BLaER1 treated with 17β-estradiol and CSF1 and Interleukin-3, amounts not matched to agents 10 nM and 100 nM (cell line): Measurements from ENCODE around the gene NOTCH4.

Experiments used
- H3K27ac ChIP-seq, 11 experiments: shearing (Covaris generic); formaldehyde crosslinking; 2 replicates each; pipeline ENCODE4 v1.8.1; 2022
- H3K27me3 ChIP-seq, 11 experiments: shearing (Covaris generic); formaldehyde crosslinking; 2 replicates each; pipeline ENCODE4 v1.8.1; 2022
- H3K36me3 ChIP-seq, 11 experiments: shearing (Covaris generic); formaldehyde crosslinking; 2 replicates each; pipeline ENCODE4 v1.8.1; 2022
- H3K4me1 ChIP-seq, 10 experiments: shearing (Covaris generic); formaldehyde crosslinking; 2 replicates each; pipeline ENCODE4 v1.8.1; 2022
- H3K4me2 ChIP-seq, 11 experiments: shearing (Covaris generic); formaldehyde crosslinking; 2 replicates each; pipeline ENCODE4 v1.8.1; 2022
- H3K4me3 ChIP-seq, 10 experiments: shearing (Covaris generic); formaldehyde crosslinking; 2 replicates each; pipeline ENCODE4 v1.8.1; 2022
- H3K9ac ChIP-seq, 11 experiments: shearing (Covaris generic); formaldehyde crosslinking; 2 replicates each; pipeline ENCODE4 v1.8.1; 2022
- H3K9me3 ChIP-seq, 11 experiments: shearing (Covaris generic); formaldehyde crosslinking; replicated peaks in 1 of 11; 2 replicates each; pipeline ENCODE4 v1.8.1; 2022
- H4K20me1 ChIP-seq, 11 experiments: shearing (Covaris generic); formaldehyde crosslinking; 2 replicates each; pipeline ENCODE4 v1.8.1; 2022
- Cebpa-rat ChIP-seq, 11 experiments: shearing (Covaris generic); IDR thresholded peaks; 2 replicates each; pipeline ENCODE4 v1.8.1; 2022

NOTCH4 gene

GRCh38 chr6:32181915-32182529 is 41.8 kb downstream of the NOTCH4 start:
- H3K4me3 ChIP-seq = no peak overlapping the region
- H3K4me2 ChIP-seq = peak overlapping the region in 5 of 11 experiments; percentile 2 to 95 (median 46); a peak in 6 of 22 replicates
- H3K27me3 ChIP-seq = no peaks in the 10 kb centered on the region
- peaks cover 0 to 24% (median 5%) of the 10 kb centered on the region in 11 experiments; a peak in 9 of 22 replicates for H4K20me1 ChIP-seq
- peak overlapping the region in 7 of 11 experiments; percentile 21 to 43 (median 37); a peak in 10 of 22 replicates for H3K27ac ChIP-seq
- H3K4me1 ChIP-seq = peaks cover 31 to 75% (median 55%) of the 10 kb centered on the region in 10 experiments
- peak overlapping the region; percentile 7 to 66 (median 37); a peak in 16 of 22 replicates for H3K9ac ChIP-seq
- peaks cover 52 to 66% (median 61%) of the 10 kb centered on the region in 11 experiments for H3K36me3 ChIP-seq
- no peaks in the 10 kb centered on the region for H3K9me3 ChIP-seq
- no peak for TF ChIP-seq Cebpa-rat (IDR thresholded peaks at IDR 0.05)

DNA sequence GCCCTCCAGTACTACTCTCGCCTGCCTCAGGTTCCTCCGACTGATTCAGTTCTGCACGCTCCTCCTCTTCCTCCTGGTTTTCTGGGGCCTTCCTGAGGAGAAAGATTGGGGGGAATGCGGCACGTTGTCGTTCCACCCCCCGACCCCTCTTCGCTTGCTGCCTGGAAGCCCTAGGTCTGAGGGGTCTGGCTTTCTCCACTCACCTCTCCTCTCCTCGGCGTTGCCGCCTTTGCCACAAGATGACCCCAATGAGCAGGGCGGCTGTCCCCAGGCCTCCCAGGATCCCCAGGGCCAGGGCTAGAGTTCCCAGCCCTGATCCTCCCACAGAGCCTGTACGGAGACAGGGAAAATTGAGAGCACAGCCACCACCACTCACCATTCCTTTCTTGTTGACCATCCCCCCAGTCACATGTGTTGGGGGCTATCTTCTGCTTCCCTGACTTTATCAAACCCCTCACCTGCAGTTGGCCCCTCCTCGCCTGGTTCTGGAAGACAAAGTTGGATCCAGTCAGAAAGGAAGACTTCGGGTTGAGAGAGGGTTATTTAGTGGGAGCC is 42.6 kb downstream of the NOTCH4 start:
- Histone ChIP-seq H3K4me2 (peak overlapping the region in 5 of 11 experiments; percentile 46 to 95 (median 92); a peak in 5 of 22 replicates), H3K9me3 (no peaks in the 10 kb centered on the region), H3K4me3 (no peak overlapping the region), H3K36me3 (peaks cover 44 to 58% (median 53%) of the 10 kb centered on the region in 11 experiments), H3K27me3 (no peaks in the 10 kb centered on the region), H3K27ac (peak overlapping the region in 1 of 11 experiments; percentile 4; a peak in 1 of 22 replicates), H3K9ac (peak overlapping the region in 5 of 11 experiments; percentile 1 to 43 (median 13); a peak in 3 of 22 replicates), H3K4me1 (peaks cover 31 to 75% (median 55%) of the 10 kb centered on the region in 10 experiments), H4K20me1 (peaks cover 0 to 18% (median 0%) of the 10 kb centered on the region in 11 experiments; a peak in 6 of 22 replicates)
- no peak for TF ChIP-seq Cebpa-rat (IDR thresholded peaks at IDR 0.05)

DNA sequence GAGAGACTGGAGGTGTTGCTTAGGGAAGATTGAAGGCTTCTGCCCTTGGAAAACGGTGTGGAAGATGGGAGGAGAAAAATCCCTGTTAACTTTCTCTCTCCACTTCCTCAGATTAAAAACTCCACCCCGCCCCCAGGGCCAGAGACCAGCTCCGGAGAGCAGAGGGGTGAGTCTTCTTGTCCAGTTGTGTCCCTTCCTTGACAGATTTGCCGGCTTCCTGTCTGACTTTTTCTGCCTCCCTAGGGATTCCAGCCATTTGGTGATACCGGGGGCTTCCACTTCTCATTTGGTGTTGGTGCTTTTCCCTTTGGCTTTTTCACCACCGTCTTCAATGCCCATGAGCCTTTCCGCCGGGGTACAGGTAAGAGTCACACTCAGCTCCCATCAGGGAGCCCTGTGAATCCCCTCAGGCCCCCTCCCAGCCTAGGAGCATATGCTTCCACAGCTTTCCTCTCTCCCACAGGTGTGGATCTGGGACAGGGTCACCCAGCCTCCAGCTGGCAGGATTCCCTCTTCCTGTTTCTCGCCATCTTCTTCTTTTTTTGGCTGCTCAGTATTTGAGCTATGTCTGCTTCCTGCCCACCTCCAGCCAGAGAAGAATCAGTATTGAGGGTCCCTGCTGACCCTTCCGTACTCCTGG is 44.0 kb downstream of the NOTCH4 start:
- H3K9me3 ChIP-seq = no peaks in the 10 kb centered on the region
- H3K4me2 ChIP-seq = peak overlapping the region; percentile 88 to 99 (median 95)
- peak overlapping the region in 7 of 11 experiments; percentile 1 to 93 (median 86); a peak in 4 of 22 replicates for H3K27ac ChIP-seq
- peaks cover 0 to 18% (median 0%) of the 10 kb centered on the region in 11 experiments; a peak in 6 of 22 replicates for H4K20me1 ChIP-seq
- peak overlapping the region in 9 of 11 experiments; percentile 80 to 90 (median 86); a peak in 9 of 22 replicates for H3K9ac ChIP-seq
- TF ChIP-seq Cebpa-rat (IDR thresholded peaks at IDR 0.05) = no peak
- H3K4me3 ChIP-seq = peak overlapping the region; percentile 73 to 90 (median 80); a peak in 15 of 20 replicates
- H3K4me1 ChIP-seq = peaks cover 38 to 78% (median 60%) of the 10 kb centered on the region in 10 experiments
- peaks cover 39 to 53% (median 49%) of the 10 kb centered on the region in 11 experiments for H3K36me3 ChIP-seq
- no peaks in the 10 kb centered on the region for H3K27me3 ChIP-seq

GRCh38 chr6:32178547-32179440 is 45.1 kb downstream of the NOTCH4 start:
- Histone ChIP-seq H3K4me2 (peak overlapping the region; percentile 88 to 99 (median 95)), H3K4me3 (peak overlapping the region; percentile 73 to 90 (median 80)), H3K9ac (peak overlapping the region; percentile 80 to 90 (median 84)), H3K9me3 (no peaks in the 10 kb centered on the region), H4K20me1 (peaks cover 0 to 11% (median 0%) of the 10 kb centered on the region in 11 experiments; a peak in 5 of 22 replicates), H3K4me1 (peaks cover 48 to 82% (median 70%) of the 10 kb centered on the region in 10 experiments), H3K27ac (peak overlapping the region; percentile 56 to 94 (median 89); a peak in 21 of 22 replicates), H3K36me3 (peaks cover 32 to 46% (median 42%) of the 10 kb centered on the region in 11 experiments), H3K27me3 (no peaks in the 10 kb centered on the region)
- TF ChIP-seq Cebpa-rat (IDR thresholded peaks at IDR 0.05) = no peak

- peak within 1 kb of the TSS; percentile 73 to 90 (median 82) for H3K4me3 ChIP-seq
- no peak for TF ChIP-seq Cebpa-rat (IDR thresholded peaks at IDR 0.05)
- no peaks in the 10 kb centered on the region for H3K27me3 ChIP-seq
- H3K4me1 ChIP-seq = peaks cover 56 to 84% (median 77%) of the 10 kb centered on the region in 10 experiments
- peak within 1 kb of the TSS; percentile 92 to 99 (median 96) for H3K4me2 ChIP-seq
- H3K9ac ChIP-seq = peak within 1 kb of the TSS; percentile 81 to 92 (median 90)
- peaks cover 0 to 8% (median 0%) of the 10 kb centered on the region in 11 experiments; a peak in 2 of 22 replicates for H4K20me1 ChIP-seq
- peaks cover 24 to 37% (median 34%) of the 10 kb centered on the region in 11 experiments for H3K36me3 ChIP-seq
- no peaks in the 10 kb centered on the region for H3K9me3 ChIP-seq
- H3K27ac ChIP-seq = peak within 1 kb of the TSS; percentile 80 to 94 (median 90)
Measured at GRCh38 chr6:32177788-32178546, 45.9 kb downstream of the NOTCH4 start, which contains the start of gene RNF5. TSS of gene RNF5 (plus strand) at chr6:32178405. CDS start at chr6:32178512, 107 bp downstream.

DNA sequence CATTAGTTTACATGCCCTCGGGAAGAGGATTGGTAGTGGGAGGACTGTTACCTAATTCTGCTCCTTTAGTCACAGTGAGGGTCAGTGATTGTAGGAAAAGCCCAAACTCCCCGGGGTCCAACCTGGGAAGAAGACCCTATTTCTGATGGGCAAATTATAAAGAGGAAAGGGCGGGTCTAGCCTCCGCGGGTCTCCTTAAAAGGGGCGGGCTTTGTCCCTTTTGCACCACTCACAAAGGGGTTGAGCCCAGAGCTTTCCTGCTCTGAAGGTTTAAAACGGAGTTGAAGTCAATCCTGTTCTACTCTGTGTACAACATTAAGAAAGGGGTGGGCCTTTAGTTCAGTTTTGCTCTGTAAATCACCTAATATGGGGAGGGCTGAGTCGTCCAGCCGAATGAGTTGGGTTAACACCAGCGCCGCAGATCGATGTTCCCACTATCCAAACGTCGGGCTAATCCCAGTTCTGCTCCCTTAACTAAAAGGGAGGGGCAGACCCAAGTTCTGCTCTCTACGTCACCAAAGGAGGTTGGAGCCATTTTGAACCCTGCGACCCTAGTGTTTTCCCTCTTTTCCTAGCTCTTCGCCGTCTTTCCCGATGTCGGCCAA is 46.6 kb downstream of the NOTCH4 start:
- TF ChIP-seq Cebpa-rat (IDR thresholded peaks at IDR 0.05) = no peak
- H3K27me3 ChIP-seq = no peaks in the 10 kb centered on the region
- no peaks in the 10 kb centered on the region for H3K9me3 ChIP-seq
- H3K27ac ChIP-seq = peak overlapping the region; percentile 80 to 94 (median 90)
- peaks cover 61 to 83% (median 77%) of the 10 kb centered on the region in 10 experiments for H3K4me1 ChIP-seq
- peak overlapping the region; percentile 81 to 92 (median 90) for H3K9ac ChIP-seq
- H4K20me1 ChIP-seq = peaks cover 0 to under 1% (median 0%) of the 10 kb centered on the region in 11 experiments; a peak in 1 of 22 replicates
- peak overlapping the region; percentile 88 to 98 (median 92) for H3K4me2 ChIP-seq
- peak overlapping the region; percentile 73 to 90 (median 82) for H3K4me3 ChIP-seq
- peaks cover 17 to 30% (median 27%) of the 10 kb centered on the region in 11 experiments for H3K36me3 ChIP-seq
